ENCODE data around the gene MYEF2. TPM values are rescaled to one million over a fixed set of nuclear protein-coding genes. Genes with fewer than 3 reads are reported as not detected.

Gene MYEF2
- total and polyA plus RNA-seq, 2 of the 13 experiments (the other 11 are each of a cell fraction or from before 2014, with no cell fraction given) = 10.3 to 10.5 TPM

DNA sequence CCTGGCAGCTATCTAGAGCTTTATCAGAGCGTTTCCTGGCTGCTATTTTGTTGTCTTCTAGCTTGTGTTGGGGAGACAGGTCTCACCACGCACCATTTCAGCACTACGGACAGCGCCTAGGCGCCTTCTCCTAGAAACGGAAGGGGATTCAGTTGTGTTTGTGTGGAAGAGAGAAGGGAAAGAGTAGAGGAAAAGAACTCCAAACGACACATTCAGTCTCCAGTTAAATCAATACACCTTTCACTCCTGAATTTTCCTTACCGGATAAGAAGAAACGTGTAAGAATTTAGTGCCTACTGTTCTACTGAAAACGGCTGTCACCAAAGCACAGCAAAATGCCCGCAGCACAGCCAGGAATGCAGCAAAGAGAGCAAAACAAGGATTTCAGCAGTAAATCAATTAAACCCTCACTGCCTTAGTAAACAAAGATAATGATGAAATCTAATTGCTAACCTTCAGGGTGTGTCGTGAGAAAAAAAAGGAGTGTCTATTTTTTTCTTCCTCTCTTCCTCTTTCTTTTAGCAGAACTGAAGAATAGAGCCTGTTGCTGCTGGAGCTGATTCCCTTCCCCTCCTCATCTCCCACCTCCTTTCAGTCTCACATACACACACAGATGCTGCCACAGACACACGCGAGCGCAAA, 13.0 kb upstream of the MYEF2 start (continued):
- TF ChIP-seq, protein P1, sequence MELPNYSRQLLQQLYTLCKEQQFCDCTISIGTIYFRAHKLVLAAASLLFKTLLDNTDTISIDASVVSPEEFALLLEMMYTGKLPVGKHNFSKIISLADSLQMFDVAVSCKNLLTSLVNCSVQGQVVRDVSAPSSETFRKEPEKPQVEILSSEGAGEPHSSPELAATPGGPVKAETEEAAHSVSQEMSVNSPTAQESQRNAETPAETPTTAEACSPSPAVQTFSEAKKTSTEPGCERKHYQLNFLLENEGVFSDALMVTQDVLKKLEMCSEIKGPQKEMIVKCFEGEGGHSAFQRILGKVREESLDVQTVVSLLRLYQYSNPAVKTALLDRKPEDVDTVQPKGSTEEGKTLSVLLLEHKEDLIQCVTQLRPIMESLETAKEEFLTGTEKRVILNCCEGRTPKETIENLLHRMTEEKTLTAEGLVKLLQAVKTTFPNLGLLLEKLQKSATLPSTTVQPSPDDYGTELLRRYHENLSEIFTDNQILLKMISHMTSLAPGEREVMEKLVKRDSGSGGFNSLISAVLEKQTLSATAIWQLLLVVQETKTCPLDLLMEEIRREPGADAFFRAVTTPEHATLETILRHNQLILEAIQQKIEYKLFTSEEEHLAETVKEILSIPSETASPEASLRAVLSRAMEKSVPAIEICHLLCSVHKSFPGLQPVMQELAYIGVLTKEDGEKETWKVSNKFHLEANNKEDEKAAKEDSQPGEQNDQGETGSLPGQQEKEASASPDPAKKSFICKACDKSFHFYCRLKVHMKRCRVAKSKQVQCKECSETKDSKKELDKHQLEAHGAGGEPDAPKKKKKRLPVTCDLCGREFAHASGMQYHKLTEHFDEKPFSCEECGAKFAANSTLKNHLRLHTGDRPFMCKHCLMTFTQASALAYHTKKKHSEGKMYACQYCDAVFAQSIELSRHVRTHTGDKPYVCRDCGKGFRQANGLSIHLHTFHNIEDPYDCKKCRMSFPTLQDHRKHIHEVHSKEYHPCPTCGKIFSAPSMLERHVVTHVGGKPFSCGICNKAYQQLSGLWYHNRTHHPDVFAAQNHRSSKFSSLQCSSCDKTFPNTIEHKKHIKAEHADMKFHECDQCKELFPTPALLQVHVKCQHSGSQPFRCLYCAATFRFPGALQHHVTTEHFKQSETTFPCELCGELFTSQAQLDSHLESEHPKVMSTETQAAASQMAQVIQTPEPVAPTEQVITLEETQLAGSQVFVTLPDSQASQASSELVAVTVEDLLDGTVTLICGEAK (IDR thresholded peaks at IDR 0.05) = no peak
- TF ChIP-seq, protein P1 (CRISPR knock-in tag; IDR thresholded peaks at IDR 0.05) = peak; percentile 24; the same call in 1 of the 2 replicates
- TF ChIP-seq ZNF256 (CRISPR knock-in tag; conservative IDR thresholded peaks at IDR 0.05) = no peak
- TF ChIP-seq KLF12 (CRISPR knock-in tag; IDR thresholded peaks at IDR 0.05; ENCODE audit: borderline replicate concordance) = 0 out of 2 replicates have a peak, but pooled peaks have one; percentile 48
- TF ChIP-seq, protein P2, sequence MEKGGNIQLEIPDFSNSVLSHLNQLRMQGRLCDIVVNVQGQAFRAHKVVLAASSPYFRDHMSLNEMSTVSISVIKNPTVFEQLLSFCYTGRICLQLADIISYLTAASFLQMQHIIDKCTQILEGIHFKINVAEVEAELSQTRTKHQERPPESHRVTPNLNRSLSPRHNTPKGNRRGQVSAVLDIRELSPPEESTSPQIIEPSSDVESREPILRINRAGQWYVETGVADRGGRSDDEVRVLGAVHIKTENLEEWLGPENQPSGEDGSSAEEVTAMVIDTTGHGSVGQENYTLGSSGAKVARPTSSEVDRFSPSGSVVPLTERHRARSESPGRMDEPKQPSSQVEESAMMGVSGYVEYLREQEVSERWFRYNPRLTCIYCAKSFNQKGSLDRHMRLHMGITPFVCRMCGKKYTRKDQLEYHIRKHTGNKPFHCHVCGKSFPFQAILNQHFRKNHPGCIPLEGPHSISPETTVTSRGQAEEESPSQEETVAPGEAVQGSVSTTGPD (CRISPR knock-in tag; IDR thresholded peaks at IDR 0.05) = no peak
- TF ChIP-seq ELF1 (CRISPR knock-in tag; IDR thresholded peaks at IDR 0.05) = 0 out of 2 replicates have a peak, but pooled peaks have one; percentile 13
- 0 out of 2 replicates have a peak, but pooled peaks have one; percentile 53 for TF ChIP-seq ZNF264 (CRISPR knock-in tag; IDR thresholded peaks at IDR 0.05)
- TF ChIP-seq, protein P3, sequence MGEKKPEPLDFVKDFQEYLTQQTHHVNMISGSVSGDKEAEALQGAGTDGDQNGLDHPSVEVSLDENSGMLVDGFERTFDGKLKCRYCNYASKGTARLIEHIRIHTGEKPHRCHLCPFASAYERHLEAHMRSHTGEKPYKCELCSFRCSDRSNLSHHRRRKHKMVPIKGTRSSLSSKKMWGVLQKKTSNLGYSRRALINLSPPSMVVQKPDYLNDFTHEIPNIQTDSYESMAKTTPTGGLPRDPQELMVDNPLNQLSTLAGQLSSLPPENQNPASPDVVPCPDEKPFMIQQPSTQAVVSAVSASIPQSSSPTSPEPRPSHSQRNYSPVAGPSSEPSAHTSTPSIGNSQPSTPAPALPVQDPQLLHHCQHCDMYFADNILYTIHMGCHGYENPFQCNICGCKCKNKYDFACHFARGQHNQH (CRISPR knock-in tag; IDR thresholded peaks at IDR 0.05) = no peak; the same call in 1 of the 2 replicates
- TF ChIP-seq, protein P4, sequence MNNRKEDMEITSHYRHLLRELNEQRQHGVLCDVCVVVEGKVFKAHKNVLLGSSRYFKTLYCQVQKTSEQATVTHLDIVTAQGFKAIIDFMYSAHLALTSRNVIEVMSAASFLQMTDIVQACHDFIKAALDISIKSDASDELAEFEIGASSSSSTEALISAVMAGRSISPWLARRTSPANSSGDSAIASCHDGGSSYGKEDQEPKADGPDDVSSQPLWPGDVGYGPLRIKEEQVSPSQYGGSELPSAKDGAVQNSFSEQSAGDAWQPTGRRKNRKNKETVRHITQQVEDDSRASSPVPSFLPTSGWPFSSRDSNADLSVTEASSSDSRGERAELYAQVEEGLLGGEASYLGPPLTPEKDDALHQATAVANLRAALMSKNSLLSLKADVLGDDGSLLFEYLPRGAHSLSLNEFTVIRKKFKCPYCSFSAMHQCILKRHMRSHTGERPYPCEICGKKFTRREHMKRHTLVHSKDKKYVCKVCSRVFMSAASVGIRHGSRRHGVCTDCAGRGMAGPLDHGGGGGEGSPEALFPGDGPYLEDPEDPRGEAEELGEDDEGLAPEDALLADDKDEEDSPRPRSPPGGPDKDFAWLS (CRISPR knock-in tag; IDR thresholded peaks at IDR 0.05; ENCODE audit: borderline replicate concordance) = no peak
- TF ChIP-seq, protein P5, sequence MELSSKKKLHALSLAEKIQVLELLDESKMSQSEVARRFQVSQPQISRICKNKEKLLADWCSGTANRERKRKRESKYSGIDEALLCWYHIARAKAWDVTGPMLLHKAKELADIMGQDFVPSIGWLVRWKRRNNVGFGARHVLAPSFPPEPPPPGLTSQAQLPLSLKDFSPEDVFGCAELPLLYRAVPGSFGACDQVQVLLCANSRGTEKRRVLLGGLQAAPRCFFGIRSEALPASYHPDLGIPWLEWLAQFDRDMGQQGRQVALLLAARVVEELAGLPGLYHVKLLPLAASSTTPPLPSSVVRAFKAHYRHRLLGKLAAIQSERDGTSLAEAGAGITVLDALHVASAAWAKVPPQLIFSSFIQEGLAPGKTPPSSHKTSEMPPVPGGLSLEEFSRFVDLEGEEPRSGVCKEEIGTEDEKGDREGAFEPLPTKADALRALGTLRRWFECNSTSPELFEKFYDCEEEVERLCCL (CRISPR knock-in tag; IDR thresholded peaks at IDR 0.05; ENCODE audit: borderline replicate concordance) = no peak; the same call in 1 of the 2 replicates
- TF ChIP-seq, protein P6, sequence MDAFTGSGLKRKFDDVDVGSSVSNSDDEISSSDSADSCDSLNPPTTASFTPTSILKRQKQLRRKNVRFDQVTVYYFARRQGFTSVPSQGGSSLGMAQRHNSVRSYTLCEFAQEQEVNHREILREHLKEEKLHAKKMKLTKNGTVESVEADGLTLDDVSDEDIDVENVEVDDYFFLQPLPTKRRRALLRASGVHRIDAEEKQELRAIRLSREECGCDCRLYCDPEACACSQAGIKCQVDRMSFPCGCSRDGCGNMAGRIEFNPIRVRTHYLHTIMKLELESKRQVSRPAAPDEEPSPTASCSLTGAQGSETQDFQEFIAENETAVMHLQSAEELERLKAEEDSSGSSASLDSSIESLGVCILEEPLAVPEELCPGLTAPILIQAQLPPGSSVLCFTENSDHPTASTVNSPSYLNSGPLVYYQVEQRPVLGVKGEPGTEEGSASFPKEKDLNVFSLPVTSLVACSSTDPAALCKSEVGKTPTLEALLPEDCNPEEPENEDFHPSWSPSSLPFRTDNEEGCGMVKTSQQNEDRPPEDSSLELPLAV (CRISPR knock-in tag; conservative IDR thresholded peaks at IDR 0.05; ENCODE audit: low read depth) = no peak
